GM12873 (cell line): ENCODE measurements around the gene MESD.

Source experiments
- TF ChIP-seq, protein P1 (sequence below): IDR thresholded peaks from 2 replicates; pipeline ENCODE4 v1.5.1; 2012; ENCODE audit warnings: low read depth, mild to moderate bottlenecking, moderate library complexity, low read length, control low read depth; ENCODE audit not compliant: insufficient read depth; ENCODE audit errors: missing control alignments

The MESD gene

GRCh38 chr15:81012588-81012987, 23.0 kb upstream of the MESD start:
- TF ChIP-seq, protein P1, sequence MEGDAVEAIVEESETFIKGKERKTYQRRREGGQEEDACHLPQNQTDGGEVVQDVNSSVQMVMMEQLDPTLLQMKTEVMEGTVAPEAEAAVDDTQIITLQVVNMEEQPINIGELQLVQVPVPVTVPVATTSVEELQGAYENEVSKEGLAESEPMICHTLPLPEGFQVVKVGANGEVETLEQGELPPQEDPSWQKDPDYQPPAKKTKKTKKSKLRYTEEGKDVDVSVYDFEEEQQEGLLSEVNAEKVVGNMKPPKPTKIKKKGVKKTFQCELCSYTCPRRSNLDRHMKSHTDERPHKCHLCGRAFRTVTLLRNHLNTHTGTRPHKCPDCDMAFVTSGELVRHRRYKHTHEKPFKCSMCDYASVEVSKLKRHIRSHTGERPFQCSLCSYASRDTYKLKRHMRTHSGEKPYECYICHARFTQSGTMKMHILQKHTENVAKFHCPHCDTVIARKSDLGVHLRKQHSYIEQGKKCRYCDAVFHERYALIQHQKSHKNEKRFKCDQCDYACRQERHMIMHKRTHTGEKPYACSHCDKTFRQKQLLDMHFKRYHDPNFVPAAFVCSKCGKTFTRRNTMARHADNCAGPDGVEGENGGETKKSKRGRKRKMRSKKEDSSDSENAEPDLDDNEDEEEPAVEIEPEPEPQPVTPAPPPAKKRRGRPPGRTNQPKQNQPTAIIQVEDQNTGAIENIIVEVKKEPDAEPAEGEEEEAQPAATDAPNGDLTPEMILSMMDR = no peak

GRCh38 chr15:81011593-81011992, 22.0 kb upstream of the MESD start:
- TF ChIP-seq, protein P1 = no peak

GRCh38 chr15:81010086-81010485, 20.5 kb upstream of the MESD start:
- TF ChIP-seq, protein P1 = no peak

DNA sequence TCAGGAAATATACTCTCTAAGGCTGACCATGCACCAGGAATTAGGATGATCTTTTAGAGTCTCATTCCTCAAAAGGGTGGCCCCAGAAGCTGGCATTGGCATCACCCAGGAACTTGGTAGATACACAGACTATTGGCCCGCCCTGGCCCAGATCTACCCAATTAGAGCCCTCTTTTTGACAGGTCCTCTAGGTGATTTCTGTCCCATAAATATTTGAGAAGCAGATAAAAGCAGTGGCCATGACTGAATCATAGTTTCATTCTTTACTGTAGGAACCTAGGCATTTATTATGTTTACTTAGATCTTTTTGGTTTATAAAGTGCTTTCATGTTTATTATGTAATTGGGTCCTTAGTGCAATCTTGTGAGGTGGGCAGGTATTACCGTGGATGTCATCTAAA, 18.7 kb upstream of the MESD start:
- TF ChIP-seq, protein P1 = no peak

- TF ChIP-seq, protein P1 = no peak
Measured at GRCh38 chr15:81007428-81008064, 17.9 kb upstream of the MESD start.

- TF ChIP-seq, protein P1 = no peak
Measured at GRCh38 chr15:81006124-81006523, 16.5 kb upstream of the MESD start.

DNA sequence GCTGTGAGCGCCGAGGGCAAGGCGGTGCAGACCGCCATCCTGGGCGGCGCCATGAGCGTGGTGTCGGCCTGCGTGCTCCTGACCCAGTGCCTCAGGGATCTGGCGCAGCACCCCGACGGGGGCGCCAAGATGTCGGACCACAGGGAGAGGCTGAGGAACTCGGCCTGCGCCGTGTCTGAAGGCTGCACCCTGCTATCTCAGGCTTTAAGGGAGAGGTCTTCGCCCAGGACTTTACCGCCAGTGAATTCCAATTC, 13.4 kb upstream of the MESD start:
- TF ChIP-seq, protein P1 = no peak
